K562 (cell line): ENCODE data around the gene HMBS. TPM values are rescaled to one million over a fixed set of nuclear protein-coding genes. Genes with fewer than 3 reads are reported as not detected.

Experiments
- ADNP ChIP-seq: fragments of 200-800 bp; sonication (Bioruptor generic); IDR thresholded peaks from 2 replicates; pipeline ENCODE4 v1.6.1; 2016; ENCODE audit warnings: missing genetic modification characterization, missing compliant biosample characterization
- ATF6 ChIP-seq: sonication (generic); formaldehyde crosslinking; IDR thresholded peaks from 2 replicates; pipeline ENCODE4 v1.4.0; 2020; ENCODE audit warnings: mild to moderate bottlenecking, missing genetic modification reagents
- BCOR ChIP-seq: fragments of 450-650 bp; IDR thresholded peaks from 2 replicates; pipeline ENCODE4 v1.6.1; 2016
- CCNT2 ChIP-seq: IDR thresholded peaks from 2 replicates; pipeline ENCODE4 v1.6.1; 2011; ENCODE audit warnings: borderline replicate concordance, low read depth, mild to moderate bottlenecking, moderate library complexity, mixed read lengths, low read length; ENCODE audit not compliant: insufficient read length; ENCODE audit errors: extremely low read depth
- FOXK1 ChIP-seq: sonication (generic); formaldehyde crosslinking; IDR thresholded peaks from 2 replicates; pipeline ENCODE4 v1.8.0; 2022; ENCODE audit warnings: missing genetic modification reagents, mild to moderate bottlenecking, borderline replicate concordance
- HMGN3 ChIP-seq: IDR thresholded peaks from 2 replicates; pipeline ENCODE4 v1.6.1; 2011; ENCODE audit warnings: borderline replicate concordance, low read depth, mild to moderate bottlenecking, mixed read lengths, low read length; ENCODE audit not compliant: insufficient read length; ENCODE audit errors: extremely low read depth
- ILK ChIP-seq: fragments of 450-650 bp; IDR thresholded peaks from 2 replicates; pipeline ENCODE4 v1.6.1; 2016; ENCODE audit warnings: missing genetic modification characterization, low read depth, mild to moderate bottlenecking, missing compliant biosample characterization, moderate library complexity, borderline replicate concordance
- MED1 ChIP-seq: sonication (generic); formaldehyde crosslinking; IDR thresholded peaks from 2 replicates; pipeline ENCODE4 v1.8.1; 2023; ENCODE audit warnings: missing genetic modification reagents, borderline replicate concordance
- POLR2G ChIP-seq: fragments of 200-400 bp; formaldehyde crosslinking; IDR thresholded peaks from 2 replicates; pipeline ENCODE4 v1.6.1; 2017; ENCODE audit warnings: low read depth, mild to moderate bottlenecking, antibody characterized with exemption, low read length, moderate library complexity
- ZNF12 ChIP-seq: sonication (generic); formaldehyde crosslinking; IDR thresholded peaks from 2 replicates; pipeline ENCODE4 v1.4.0; 2020; ENCODE audit warnings: mild to moderate bottlenecking, missing genetic modification reagents
- polyA plus RNA-seq, 8 experiments: library from polyadenylated mRNA; depleted of rRNA in 4 of 8; stranded (reverse) in 5 of 8; unstranded in 3 of 8; fragments of >200 nt; fragmentation: Nextera tagmentation in 2 of 8; fragmentation: Illumina TruSeq in 1 of 8; extraction: Ambion mirVana in 2 of 8; extraction: Trizol in 1 of 8; gene quantifications; 2 replicates each; pipeline versions ENCODE4 v1.2.1 to v1.2.3, GENCODE V29; 2011 to 2014; ENCODE audit warnings: inconsistent platforms in 1 of 8, missing spikeins in 1 of 8
- total RNA-seq, 7 experiments: library from RNA; depleted of rRNA in 6 of 7; stranded (reverse); fragments of >200 nt in 6 of 7; fragmentation: Illumina TruSeq in 2 of 7; extraction: Trizol in 2 of 7; gene quantifications; 2 replicates each; pipeline versions ENCODE4 v1.2.1 to v1.2.3, GENCODE V29; 2011 to 2021; ENCODE audit warnings: low replicate concordance in 1 of 7
- TF ChIP-seq, protein P1 (sequence below): fragments of 450-650 bp; IDR thresholded peaks from 2 replicates; pipeline ENCODE4 v1.6.1; 2014; ENCODE audit warnings: low read depth, mild to moderate bottlenecking, moderate library complexity, borderline replicate concordance
- TF ChIP-seq, protein P2 (sequence below): IDR thresholded peaks from 2 replicates; pipeline ENCODE4 v1.6.1; 2016; ENCODE audit warnings: missing genetic modification characterization, missing compliant biosample characterization
- TF ChIP-seq, protein P3 (sequence below): fragments of 250-450 bp; sonication (Bioruptor Pico); IDR thresholded peaks from 2 replicates; pipeline ENCODE4 v1.5.0; 2020; ENCODE audit warnings: mild to moderate bottlenecking, borderline replicate concordance

HMBS gene
- total and polyA plus RNA-seq, 9 of the 15 experiments (the other 6 are each of a cell fraction or from before 2014, with no cell fraction given): 56.9 to 385 (median 286) TPM

GRCh38 chr11:119106564-119107537, 22.2 kb downstream of the HMBS start, which contains the start of gene C2CD2L (continued):
- TF ChIP-seq ZNF12: 0 out of 2 replicates have a peak, but pooled peaks have one; percentile 27
- TF ChIP-seq ADNP: no peak
- TF ChIP-seq, protein P1, sequence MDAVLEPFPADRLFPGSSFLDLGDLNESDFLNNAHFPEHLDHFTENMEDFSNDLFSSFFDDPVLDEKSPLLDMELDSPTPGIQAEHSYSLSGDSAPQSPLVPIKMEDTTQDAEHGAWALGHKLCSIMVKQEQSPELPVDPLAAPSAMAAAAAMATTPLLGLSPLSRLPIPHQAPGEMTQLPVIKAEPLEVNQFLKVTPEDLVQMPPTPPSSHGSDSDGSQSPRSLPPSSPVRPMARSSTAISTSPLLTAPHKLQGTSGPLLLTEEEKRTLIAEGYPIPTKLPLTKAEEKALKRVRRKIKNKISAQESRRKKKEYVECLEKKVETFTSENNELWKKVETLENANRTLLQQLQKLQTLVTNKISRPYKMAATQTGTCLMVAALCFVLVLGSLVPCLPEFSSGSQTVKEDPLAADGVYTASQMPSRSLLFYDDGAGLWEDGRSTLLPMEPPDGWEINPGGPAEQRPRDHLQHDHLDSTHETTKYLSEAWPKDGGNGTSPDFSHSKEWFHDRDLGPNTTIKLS: no peak
- no peak for TF ChIP-seq MED1 (CRISPR knock-in tag)
- peak; percentile 80 for TF ChIP-seq POLR2G
- TF ChIP-seq BCOR: 0 out of 2 replicates have a peak, but pooled peaks have one; percentile 19
- TF ChIP-seq, protein P2, sequence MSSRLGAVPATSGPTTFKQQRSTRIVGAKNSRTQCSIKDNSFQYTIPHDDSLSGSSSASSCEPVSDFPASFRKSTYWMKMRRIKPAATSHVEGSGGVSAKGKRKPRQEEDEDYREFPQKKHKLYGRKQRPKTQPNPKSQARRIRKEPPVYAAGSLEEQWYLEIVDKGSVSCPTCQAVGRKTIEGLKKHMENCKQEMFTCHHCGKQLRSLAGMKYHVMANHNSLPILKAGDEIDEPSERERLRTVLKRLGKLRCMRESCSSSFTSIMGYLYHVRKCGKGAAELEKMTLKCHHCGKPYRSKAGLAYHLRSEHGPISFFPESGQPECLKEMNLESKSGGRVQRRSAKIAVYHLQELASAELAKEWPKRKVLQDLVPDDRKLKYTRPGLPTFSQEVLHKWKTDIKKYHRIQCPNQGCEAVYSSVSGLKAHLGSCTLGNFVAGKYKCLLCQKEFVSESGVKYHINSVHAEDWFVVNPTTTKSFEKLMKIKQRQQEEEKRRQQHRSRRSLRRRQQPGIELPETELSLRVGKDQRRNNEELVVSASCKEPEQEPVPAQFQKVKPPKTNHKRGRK: no peak
- TF ChIP-seq HMGN3: peak; percentile 71
- TF ChIP-seq CCNT2: peak; percentile 72
- TF ChIP-seq FOXK1 (CRISPR knock-in tag): peak; percentile 70; the same call in 1 of the 2 replicates
- TF ChIP-seq ATF6 (CRISPR knock-in tag): 0 out of 2 replicates have a peak, but pooled peaks have one; percentile 56
- TF ChIP-seq, protein P3, sequence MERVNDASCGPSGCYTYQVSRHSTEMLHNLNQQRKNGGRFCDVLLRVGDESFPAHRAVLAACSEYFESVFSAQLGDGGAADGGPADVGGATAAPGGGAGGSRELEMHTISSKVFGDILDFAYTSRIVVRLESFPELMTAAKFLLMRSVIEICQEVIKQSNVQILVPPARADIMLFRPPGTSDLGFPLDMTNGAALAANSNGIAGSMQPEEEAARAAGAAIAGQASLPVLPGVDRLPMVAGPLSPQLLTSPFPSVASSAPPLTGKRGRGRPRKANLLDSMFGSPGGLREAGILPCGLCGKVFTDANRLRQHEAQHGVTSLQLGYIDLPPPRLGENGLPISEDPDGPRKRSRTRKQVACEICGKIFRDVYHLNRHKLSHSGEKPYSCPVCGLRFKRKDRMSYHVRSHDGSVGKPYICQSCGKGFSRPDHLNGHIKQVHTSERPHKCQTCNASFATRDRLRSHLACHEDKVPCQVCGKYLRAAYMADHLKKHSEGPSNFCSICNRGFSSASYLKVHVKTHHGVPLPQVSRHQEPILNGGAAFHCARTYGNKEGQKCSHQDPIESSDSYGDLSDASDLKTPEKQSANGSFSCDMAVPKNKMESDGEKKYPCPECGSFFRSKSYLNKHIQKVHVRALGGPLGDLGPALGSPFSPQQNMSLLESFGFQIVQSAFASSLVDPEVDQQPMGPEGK: no peak
- no peak for TF ChIP-seq ILK
